Mononuclear cell (primary cell): ENCODE data around the gene GPR141. TPM values are rescaled to one million over a fixed set of nuclear protein-coding genes. Genes with fewer than 3 reads are reported as not detected.

Source experiments
- H3K27me3 ChIP-seq: 2 replicates; pipeline ENCODE4 v1.6.0; 2011; ENCODE audit warnings: low read length, control low read depth; ENCODE audit not compliant: insufficient read depth
- H3K4me1 ChIP-seq: 2 replicates; pipeline ENCODE4 v1.5.1; 2011; ENCODE audit warnings: mild to moderate bottlenecking, low read length, control low read depth; ENCODE audit not compliant: insufficient read depth
- H3K4me3 ChIP-seq: 2 replicates; pipeline ENCODE4 v1.5.1; 2011; ENCODE audit warnings: mild to moderate bottlenecking, low read length, moderate library complexity
- H3K9me3 ChIP-seq: 2 replicates; pipeline ENCODE4 v1.5.1; 2011; ENCODE audit warnings: low read depth, mild to moderate bottlenecking, control low read depth, low read length
- total RNA-seq: library from RNA; depleted of rRNA; stranded (reverse); fragments of >200 nt; gene quantifications from one replicate; pipeline ENCODE4 v1.2.3, GENCODE V29; 2012

Gene GPR141
- total RNA-seq, 1 donor: 3.8 TPM

GRCh38 chr7:37735196-37735595, 51.6 kb downstream of the GPR141 start:
- Histone ChIP-seq H3K4me1 (peaks cover 22% of the 10 kb centered on the region), H3K4me3 (no peak overlapping the region), H3K9me3 (no peaks in the 10 kb centered on the region), H3K27me3 (peaks cover 3% of the 10 kb centered on the region)

- Histone ChIP-seq H3K4me1 (peaks cover 4% of the 10 kb centered on the region), H3K4me3 (no peak overlapping the region), H3K9me3 (no peaks in the 10 kb centered on the region), H3K27me3 (no peaks in the 10 kb centered on the region)
Observed at GRCh38 chr7:37738321-37738720, 54.8 kb downstream of the GPR141 start.

GRCh38 chr7:37740398-37740797, 56.8 kb downstream of the GPR141 start:
- Histone ChIP-seq H3K4me1 (peaks cover 4% of the 10 kb centered on the region), H3K9me3 (no peaks in the 10 kb centered on the region), H3K4me3 (no peak overlapping the region), H3K27me3 (no peaks in the 10 kb centered on the region)

DNA sequence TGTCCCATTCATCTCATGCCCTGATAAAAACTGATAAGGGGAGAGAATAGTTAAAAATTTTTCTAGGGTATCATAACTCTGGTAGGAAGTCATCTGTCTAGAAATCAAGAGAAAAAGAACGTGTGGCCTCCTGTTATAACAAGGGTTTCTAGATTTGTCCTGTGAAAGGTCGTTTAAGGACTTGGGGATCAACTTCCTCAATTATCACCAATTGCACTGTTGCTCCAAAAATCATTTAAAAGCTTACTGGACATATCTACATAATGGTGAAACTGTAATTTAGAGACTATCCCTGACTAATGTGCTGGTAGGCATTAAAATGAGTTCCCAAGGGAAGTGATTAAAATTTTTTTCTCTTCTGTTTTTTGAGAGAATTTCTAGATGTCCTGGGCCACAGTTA, 58.2 kb downstream of the GPR141 start:
- Histone ChIP-seq H3K4me3 (no peak overlapping the region), H3K9me3 (no peaks in the 10 kb centered on the region), H3K4me1 (peaks cover 4% of the 10 kb centered on the region), H3K27me3 (no peaks in the 10 kb centered on the region)

- Histone ChIP-seq H3K27me3 (no peaks in the 10 kb centered on the region), H3K4me3 (no peak overlapping the region), H3K9me3 (no peaks in the 10 kb centered on the region), H3K4me1 (no peaks in the 10 kb centered on the region)
Observed at GRCh38 chr7:37751096-37751495, 67.5 kb downstream of the GPR141 start.

DNA sequence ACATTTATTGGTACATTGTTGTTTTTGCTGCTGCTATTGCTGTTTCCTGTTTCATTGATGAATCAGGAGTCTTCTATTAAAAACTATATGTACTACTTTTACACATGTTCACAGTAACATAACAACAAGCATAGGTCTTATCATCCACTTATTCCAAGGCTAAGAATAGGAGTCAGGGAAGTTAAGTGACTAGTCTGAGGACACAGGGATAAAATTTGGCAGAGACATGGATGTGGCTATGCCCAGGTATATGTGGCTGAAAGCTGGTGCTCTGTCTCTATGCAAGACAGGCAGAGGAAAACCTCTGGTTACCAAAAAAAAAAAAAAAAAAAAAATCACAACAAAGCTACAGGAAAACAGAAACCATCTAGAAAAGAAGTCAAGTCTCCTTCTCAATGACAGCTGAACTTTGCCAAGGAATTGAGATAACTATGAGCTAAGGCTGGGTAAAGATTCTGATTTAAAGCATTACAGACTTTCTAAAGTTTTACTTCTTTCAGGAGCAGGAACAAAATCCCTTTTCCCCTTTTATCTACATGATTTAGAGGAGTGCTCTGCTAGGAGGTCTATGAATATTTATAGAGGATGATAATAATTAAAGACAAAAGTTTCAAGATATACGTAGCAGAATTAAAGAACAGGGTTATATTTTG, 70.0 kb downstream of the GPR141 start:
- no peaks in the 10 kb centered on the region for H3K9me3 ChIP-seq
- H3K27me3 ChIP-seq: no peaks in the 10 kb centered on the region
- peaks cover 19% of the 10 kb centered on the region for H3K4me1 ChIP-seq
- no peak overlapping the region for H3K4me3 ChIP-seq

DNA sequence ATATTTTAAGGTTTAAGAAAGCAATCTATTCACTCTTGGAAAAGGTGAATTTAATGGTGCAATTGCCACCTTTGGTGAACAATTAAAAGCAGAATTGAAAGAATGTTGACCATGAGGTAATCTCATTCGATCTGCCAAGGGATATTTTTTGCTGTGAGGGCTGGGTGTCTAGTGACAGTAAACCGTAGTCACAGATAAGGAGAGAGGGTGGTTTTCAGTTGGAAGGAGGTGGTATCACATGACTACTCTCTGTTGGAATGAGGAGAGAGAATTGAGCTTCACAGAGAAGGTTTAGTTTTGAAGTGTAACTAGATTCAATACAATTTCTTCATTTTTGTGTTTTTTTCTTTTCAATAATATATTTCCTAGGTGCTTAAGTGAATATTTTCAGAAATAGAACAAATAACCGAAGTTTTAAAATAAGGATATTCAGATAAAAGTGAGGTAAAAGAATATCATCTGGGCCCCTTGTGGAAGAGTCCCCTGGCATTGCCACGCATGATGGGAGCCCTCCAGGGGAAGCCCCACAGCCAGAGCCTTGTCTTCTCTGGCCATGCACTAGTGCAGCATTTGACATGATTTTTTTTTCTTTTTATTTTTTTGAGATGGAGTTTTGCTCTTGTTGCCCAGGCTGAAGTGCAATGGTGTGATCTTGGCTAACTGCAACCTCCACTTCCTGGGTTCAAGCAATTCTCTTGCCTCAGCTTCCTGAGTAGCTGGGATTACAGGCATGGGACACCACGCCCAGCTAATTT, 73.4 kb downstream of the GPR141 start:
- H3K4me1 ChIP-seq: peaks cover 20% of the 10 kb centered on the region
- no peak overlapping the region for H3K4me3 ChIP-seq
- H3K27me3 ChIP-seq: no peaks in the 10 kb centered on the region
- H3K9me3 ChIP-seq: no peaks in the 10 kb centered on the region

GRCh38 chr7:37757563-37757962, 74.0 kb downstream of the GPR141 start:
- no peak overlapping the region for H3K4me3 ChIP-seq
- H3K4me1 ChIP-seq: peaks cover 20% of the 10 kb centered on the region
- no peaks in the 10 kb centered on the region for H3K9me3 ChIP-seq

DNA sequence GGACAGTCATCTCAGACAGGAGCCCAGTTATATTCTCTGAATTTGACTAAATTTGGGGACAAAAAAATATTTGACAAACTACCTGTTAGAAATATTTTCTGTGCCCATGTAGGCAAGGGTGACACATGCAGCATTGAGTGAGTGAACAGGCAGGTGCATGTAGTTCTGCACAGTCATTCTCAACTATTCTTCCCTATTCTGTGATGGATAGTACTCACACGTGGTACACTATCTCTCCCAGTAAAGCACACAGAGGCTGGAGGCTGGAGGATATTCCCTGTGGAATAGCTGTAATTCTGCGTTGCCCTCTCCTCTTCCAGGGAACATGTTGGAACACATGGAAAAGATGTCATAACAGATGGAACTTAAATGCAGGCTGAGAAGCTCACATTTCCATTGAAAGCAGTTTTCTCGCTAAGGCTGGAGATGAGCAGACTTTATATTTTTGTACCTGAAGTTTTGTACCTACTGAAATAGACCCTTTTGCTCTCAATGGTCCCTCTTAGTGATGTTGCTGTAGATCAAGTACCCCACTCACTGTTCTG, 75.0 kb downstream of the GPR141 start:
- Histone ChIP-seq H3K4me1 (peaks cover 20% of the 10 kb centered on the region), H3K4me3 (no peak overlapping the region), H3K9me3 (no peaks in the 10 kb centered on the region), H3K27me3 (no peaks in the 10 kb centered on the region)

More at GRCh38 chr7:37757563-37757962, 74.0 kb downstream of the GPR141 start:
- no peaks in the 10 kb centered on the region for H3K27me3 ChIP-seq

GRCh38 chr7:37759526-37759925, 76.0 kb downstream of the GPR141 start:
- Histone ChIP-seq H3K4me1 (peaks cover 20% of the 10 kb centered on the region), H3K27me3 (no peaks in the 10 kb centered on the region), H3K9me3 (no peaks in the 10 kb centered on the region), H3K4me3 (no peak overlapping the region)

- Histone ChIP-seq H3K9me3 (no peaks in the 10 kb centered on the region), H3K27me3 (no peaks in the 10 kb centered on the region), H3K4me3 (no peak overlapping the region), H3K4me1 (peaks cover 32% of the 10 kb centered on the region)
Observed at GRCh38 chr7:37765421-37765829, 81.9 kb downstream of the GPR141 start.

DNA sequence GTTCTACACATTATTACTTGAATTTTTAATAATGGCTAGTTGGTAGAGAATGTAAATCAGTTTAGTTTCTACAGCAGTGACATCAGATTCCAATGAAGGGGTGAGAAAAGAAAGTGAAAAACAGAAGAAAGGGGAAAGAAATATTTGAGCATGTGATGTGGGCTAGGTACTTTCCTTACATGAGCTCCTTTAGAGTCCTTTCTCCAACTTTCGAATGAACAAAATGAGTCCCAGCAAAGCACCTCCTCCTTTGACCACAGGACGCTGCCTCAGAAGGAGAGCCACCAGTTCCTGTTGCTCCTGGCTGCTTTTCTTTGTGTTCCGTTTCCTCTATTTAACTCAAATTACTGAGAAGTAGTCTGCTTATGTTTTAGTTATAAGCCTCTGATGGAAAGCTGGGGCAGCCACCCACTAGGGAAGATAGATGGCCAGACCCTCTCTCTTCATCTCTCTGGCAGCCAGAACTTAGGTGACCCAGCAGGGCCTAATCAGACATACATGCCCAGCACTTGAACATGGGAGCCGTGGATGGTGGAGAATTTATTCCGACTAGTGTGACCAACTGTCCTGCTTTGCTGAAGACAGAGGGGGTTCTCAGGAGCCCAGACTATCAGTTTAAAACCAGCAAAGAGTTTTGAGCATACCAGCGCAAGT, 82.4 kb downstream of the GPR141 start:
- H3K4me3 ChIP-seq: no peak overlapping the region
- no peaks in the 10 kb centered on the region for H3K27me3 ChIP-seq
- H3K9me3 ChIP-seq: no peaks in the 10 kb centered on the region
- peaks cover 32% of the 10 kb centered on the region for H3K4me1 ChIP-seq

- Histone ChIP-seq H3K4me3 (no peak overlapping the region), H3K4me1 (peaks cover 32% of the 10 kb centered on the region), H3K9me3 (no peaks in the 10 kb centered on the region), H3K27me3 (no peaks in the 10 kb centered on the region)
Observed at GRCh38 chr7:37768611-37769010, 85.0 kb downstream of the GPR141 start.

DNA sequence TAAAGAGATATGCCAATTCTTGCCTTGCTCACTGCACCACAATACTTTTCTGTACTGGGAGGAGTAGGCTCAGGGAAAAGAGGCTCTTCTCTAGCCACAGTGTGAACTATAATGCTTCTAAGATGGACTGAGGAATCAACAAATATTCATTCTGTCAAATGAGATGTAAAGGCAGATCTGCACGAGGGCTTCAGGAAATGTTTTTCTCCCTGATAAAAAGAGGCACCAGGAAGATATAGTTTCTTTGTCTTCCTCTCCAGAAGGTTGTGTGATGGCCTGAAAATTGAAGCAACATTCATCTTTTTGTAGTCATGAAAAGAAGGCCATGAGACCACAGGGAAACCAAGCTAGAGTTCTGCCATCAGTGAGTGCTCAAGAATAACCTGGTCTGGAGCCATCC, 85.7 kb downstream of the GPR141 start:
- no peaks in the 10 kb centered on the region for H3K9me3 ChIP-seq
- peaks cover 32% of the 10 kb centered on the region for H3K4me1 ChIP-seq
- H3K27me3 ChIP-seq: no peaks in the 10 kb centered on the region
- no peak overlapping the region for H3K4me3 ChIP-seq

- no peaks in the 10 kb centered on the region for H3K27me3 ChIP-seq
- H3K4me3 ChIP-seq: no peak overlapping the region
- H3K9me3 ChIP-seq: no peaks in the 10 kb centered on the region
- peaks cover 32% of the 10 kb centered on the region for H3K4me1 ChIP-seq
Observed at GRCh38 chr7:37769726-37770125, 86.2 kb downstream of the GPR141 start.
